Activated T-cell treated with anti-CD3 and anti-CD28 coated beads, Interleukin-2, amount 50 U/mL, for 1 hour (primary cell): ENCODE data around the gene CARD16.
"Not testable (repeated sequence)": the region's sequence is repeated elsewhere in the genome, so short reads cannot be mapped to it uniquely, and the experiment has no call there.

Source experiments
- DNase-seq: peaks from one replicate; pipeline ENCODE4 v3.0.0-alpha.2; 2020

The CARD16 gene

GRCh38 chr11:105046898-105047579 is 1.9 kb upstream of the CARD16 start:
- DNase-seq: no peak

DNA sequence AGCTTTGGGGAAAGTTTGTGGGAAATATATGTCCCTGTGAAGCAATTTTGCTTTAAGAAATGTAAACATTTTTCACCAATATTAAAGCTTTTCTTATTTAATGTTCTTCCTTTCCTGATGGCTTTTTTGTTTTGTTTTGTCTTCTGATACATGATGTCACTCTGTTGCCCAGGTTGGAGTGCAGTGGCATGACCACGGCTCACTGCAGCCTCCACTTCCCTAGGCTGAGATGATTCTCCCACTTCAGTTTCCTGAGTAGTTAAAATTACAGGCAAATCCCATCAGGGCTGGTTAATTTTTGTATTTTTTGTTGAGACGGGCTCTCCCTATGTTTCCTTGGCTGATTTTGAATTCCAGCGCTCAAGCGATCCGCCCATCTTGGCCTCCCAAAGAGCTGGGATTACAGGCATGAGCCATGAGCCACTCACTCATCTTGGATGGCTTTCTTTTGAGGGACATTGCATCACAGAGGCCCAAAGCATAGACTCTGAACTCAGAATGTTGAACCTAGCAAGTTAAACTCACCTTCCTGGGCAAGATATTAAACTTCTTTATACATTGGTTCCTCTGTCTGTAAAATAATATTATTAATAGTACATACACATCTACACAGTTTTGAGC is 651 bp upstream of the CARD16 start:
- DNase-seq: no peak

- no peak for DNase-seq
Measured at GRCh38 chr11:105042178-105042577, 3.0 kb downstream of the CARD16 start.

GRCh38 chr11:105040703-105041102 is 4.4 kb downstream of the CARD16 start:
- no peak for DNase-seq

DNA sequence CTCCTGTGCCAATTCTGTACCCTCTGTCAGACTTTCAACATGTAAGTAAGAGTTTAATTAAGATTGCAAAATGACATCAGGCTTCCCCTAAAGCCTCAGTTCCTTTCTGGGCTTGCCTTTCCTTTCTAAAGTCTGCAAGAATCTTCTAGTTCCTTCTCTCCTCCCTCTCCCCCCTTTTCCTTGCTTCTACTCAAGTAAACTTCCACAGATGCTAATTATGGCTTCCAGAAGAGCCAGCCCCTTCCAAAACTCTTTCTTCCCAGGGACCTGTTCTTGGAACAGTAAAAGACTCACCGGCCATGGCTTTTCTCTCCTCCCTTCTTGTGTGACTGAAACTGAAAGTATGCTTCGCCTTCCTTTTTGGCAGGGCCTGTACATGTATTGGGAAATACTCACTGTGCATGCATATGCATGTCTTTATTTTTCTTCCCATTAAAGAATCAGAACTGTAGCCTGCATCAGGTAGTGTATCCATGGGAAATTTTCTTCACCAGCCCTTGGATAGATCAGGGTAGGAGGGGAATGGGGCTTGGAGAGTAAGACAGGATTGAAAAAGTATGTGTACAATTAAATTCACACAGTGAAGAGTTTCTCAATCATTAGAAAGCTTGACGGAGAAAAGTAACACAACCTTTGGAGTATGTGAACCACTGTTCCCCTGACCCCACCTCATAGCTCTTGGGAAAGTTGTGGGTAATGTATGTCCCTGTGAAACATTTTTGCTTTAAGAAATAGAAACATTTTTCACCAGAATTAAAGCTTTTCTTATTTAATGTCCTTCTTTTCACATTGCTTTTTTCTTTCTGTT is 10.1 kb downstream of the CARD16 start, which contains the start of gene CASP1:
TSS of gene CASP1 (minus strand) at position 332 of the 808 bp plus-strand sequence. CDS start at position 301, 31 bp downstream.
- DNase-seq: no peak

DNA sequence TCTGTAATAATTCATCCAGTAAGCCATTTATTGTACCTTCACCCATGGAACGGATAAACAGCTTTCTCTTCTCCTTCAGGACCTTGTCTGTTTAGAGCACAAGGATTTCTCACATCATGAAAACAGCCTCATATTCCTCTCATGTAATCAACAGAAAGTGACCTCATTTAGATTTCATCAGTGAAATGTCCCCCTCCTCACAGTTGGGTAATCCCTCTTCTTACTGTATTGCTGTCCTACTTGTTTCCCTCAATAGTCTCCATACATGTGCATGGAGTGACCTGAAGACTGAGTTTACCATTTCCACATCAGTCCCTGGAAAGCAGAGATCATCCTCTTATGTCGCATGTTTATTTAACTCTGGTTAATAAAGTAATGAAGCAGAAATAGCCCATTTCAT is 10.7 kb downstream of the CARD16 start:
- DNase-seq: not testable (repeated sequence)

- DNase-seq: no peak
Measured at GRCh38 chr11:105033781-105034180, 11.4 kb downstream of the CARD16 start.

GRCh38 chr11:105033343-105033742 is 11.8 kb downstream of the CARD16 start:
- DNase-seq: no peak

DNA sequence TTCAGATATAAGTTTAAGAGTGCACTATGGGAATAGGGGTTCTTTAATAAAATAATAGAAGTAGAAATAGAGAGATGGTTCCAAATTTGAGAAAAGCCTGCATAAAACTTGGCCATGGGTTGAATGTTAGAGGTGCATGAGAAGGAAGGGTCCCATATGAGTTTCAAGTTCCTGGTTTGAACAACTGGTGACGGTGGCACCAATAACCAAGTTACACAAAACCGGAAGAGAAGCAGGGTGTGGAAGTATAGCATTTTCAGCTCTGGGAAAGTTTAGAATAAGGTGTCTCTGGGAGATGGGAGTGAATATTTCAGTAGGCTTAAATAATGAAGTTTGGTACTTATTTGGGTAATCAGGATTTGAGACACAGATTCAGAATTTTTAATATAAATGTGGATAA is 12.6 kb downstream of the CARD16 start:
- DNase-seq: no peak

DNA sequence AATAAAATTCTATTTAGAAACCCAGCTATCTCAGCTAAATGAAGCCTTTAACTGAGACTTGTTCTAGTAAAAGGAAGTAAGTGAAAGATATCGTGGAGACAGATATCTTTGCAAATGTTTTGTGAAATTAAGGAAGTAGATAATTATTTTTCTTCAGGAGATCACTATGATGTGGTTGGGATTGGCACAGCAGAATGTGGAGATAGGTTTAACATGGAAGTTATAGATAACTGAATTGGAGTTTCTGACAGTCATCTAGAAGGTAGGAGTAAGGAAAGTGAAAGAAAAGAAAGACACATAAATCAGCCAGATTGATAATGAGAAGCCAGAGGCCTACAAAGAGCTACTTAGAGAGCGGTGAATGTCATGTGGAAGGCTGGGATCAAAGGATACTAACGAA is 17.5 kb downstream of the CARD16 start:
- DNase-seq: no peak

DNA sequence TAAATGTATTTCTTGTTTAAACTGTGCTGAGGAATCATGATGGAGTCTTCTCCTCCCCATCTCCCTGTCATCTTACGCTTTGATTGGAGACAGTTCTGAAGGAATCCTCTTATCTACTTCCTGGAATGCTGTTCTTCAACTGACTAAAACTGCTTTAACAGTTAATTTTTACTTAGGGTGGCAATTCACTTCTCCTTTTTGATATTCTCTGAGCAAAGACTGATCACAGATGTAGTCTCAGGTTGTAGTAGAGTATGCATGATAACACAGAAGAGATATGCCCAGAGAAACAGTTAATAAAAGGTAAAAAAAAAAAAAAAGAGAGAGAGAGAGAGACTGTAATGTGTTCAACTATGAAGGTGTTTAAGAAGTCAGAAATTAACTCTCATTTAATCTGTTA is 20.7 kb downstream of the CARD16 start:
- no peak for DNase-seq

GRCh38 chr11:105023003-105023402 is 22.1 kb downstream of the CARD16 start, which contains the start of gene CASP5:
TSS of gene CASP5 (minus strand) at chr11:105023168. CDS start at chr11:105023136, 32 bp downstream.
- DNase-seq: no peak

- no peak for DNase-seq
Measured at GRCh38 chr11:105022527-105022926, 22.6 kb downstream of the CARD16 start.

- no peak for DNase-seq
Measured at GRCh38 chr11:105007463-105007862, 37.7 kb downstream of the CARD16 start.

DNA sequence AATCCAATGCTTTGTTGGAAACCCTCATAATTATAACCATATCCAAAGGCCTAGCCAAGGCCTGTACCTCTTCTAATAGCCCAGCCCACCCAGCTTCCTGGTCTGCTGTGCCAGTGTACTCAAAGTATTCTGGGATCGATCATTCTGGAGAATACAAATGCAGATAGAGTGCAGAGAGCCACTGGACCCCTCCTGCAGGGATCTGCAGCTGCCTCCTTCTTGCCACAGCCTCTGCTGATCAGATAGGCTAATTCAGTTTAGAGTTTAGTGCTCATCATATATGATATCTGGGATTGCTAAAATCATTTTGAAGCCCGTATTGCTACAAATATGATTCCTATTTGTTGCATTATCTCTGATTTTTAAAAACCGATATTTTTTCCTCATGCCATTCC is 39.7 kb downstream of the CARD16 start:
- no peak for DNase-seq

DNA sequence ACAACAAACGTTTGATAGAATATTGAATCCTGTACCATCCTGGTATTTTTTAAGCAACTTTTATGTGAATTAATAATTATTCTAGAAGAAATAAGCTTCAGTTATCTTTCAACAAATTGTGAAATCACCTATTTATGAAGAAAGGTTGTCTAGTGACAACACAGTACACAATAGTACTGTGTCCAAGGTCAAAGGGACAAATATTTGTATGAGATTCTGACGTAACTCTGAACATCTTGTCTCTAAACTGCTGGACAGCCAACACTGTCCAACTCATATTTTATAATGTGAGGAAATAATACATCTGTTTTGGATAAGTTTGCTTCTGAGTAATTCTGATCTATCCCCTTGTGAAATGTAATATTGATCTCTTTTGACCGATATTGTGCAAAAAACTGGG is 41.1 kb downstream of the CARD16 start:
- no peak for DNase-seq

- no peak for DNase-seq
Measured at GRCh38 chr11:105003151-105003550, 42.0 kb downstream of the CARD16 start.

DNA sequence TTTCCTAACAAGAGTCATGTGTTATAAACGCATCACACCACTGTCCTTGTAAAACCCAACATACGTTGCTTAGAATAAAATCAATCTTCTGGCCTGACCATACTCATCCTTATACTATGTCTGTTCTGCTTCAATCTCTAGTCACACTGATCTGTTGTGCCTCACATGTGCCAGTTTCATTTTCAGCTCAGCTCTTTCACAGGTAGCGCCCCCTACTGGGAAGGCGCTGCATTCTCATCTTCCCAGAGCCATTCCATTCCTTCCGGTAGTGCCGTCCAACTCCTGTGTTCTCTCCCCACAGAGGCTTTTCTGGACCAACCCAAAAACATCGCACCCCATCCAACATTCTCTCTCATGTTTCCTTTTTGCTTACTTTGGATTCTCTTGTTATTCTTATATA is 44.3 kb downstream of the CARD16 start:
- peak; percentile 55 for DNase-seq

GRCh38 chr11:105000167-105000566 is 45.0 kb downstream of the CARD16 start:
- DNase-seq: no peak

DNA sequence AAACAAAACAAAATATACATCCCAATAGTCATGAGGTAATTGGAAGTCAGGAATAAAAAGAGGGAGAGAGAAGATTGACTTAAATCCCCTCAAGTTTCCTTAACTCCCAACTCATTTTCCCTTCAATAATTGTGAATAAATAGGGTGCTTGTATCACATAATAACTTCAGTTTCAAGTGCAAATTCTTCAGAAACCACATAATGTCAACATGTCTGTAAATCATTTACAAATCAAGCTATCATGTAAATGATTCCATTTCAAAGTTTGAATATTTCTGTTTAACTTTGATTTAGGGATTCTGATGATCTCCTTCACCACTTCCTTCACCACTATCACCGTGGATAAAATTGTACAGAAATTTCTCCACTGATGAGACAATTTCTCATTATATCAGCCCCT is 45.4 kb downstream of the CARD16 start:
- DNase-seq: no peak

DNA sequence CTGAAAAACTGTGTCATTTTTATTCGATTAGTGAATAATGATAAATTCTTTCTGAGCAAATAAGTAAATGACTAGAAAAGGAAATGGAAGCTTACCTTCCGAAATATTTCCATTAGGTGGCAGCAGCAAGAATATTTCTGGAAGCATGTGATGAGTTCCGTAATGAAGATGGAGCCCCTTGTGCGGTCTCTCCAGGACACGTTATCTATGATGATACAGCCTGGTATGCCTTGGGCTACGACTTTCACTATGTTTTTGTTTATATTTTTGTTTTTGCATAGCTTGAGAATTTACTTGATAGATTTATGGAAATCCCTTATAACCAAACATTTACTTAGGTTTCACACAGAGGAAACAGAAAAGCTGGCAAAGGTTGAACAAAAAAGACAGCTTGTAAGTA is 47.8 kb downstream of the CARD16 start:
- no peak for DNase-seq

DNA sequence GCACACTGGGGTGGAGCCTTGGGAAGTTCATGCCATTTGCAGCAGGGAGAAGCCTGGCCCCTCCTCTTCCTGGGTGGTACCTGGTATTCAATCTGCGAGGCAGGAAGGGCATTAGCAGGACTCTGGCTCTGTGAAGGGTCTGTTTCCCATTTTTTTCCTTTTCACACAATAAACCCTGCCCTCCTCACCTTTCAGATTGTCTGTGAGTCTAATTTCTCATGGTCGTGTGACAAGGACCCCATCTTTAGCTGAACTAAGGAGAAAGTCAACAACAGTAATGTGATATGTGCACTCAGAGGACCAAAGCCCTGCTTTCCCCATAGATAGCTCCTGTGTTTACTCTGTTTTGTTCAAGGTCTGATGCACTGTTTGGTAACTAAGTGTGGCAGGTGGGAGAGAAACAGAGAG is 50.1 kb downstream of the CARD16 start:
- no peak for DNase-seq

DNA sequence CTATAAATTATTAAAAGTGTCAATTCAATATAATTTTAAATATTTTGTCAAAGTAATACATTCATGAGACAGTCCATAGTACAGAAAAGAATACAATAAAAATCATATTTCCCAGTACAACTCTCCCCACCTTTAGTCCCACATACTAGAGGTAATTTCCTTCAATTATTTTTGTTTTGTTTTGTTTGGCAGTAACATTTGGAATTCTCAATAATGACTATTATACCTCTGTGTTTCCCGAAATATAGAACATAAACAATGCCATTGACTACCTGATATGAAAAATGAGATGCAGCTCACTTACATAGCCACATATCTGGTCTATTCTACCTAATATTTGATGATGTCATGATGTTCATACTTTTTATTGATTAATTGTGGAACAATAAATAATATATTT is 52.4 kb downstream of the CARD16 start:
- no peak for DNase-seq

GRCh38 chr11:104991994-104992393 is 53.1 kb downstream of the CARD16 start:
- DNase-seq: no peak
